Mesothelial cell of epicardium (in vitro differentiated cells): ENCODE data around the gene PIK3R6. TPM values are rescaled to one million over a fixed set of nuclear protein-coding genes. Genes with fewer than 3 reads are reported as not detected.
A peak's percentile ranks its signal among the peaks of the same experiment; 100 is the strongest.

ENCODE experiments used
- DNase-seq, 2 experiments: peaks; one replicate each; pipeline ENCODE4 v3.0.0; 2021; ENCODE audit warnings: low spot score in 2 of 2; ENCODE audit not compliant: unreplicated experiment in 2 of 2
- H3K27ac Mint-ChIP-seq: 2 replicates; pipeline ENCODE4 v1.8.0; 2021; ENCODE audit warnings: mixed read lengths
- H3K27me3 Mint-ChIP-seq: 2 replicates; pipeline ENCODE4 v1.8.0; 2021; ENCODE audit warnings: low read depth, mixed read lengths
- H3K36me3 Mint-ChIP-seq: 2 replicates; pipeline ENCODE4 v1.8.0; 2021; ENCODE audit warnings: mixed read lengths
- H3K4me1 Mint-ChIP-seq: 2 replicates; pipeline ENCODE4 v1.8.0; 2021; ENCODE audit warnings: mixed read lengths
- H3K4me3 Mint-ChIP-seq: 2 replicates; pipeline ENCODE4 v1.8.0; 2021; ENCODE audit warnings: mild to moderate bottlenecking, moderate library complexity, mixed read lengths
- H3K9me3 Mint-ChIP-seq: 2 replicates; pipeline ENCODE4 v1.8.0; 2021; ENCODE audit warnings: mixed read lengths
- CTCF ChIP-seq: fragments of 200-600 bp; sonication (generic); IDR thresholded peaks from one replicate; pipeline ENCODE4 v1.5.0; 2021; ENCODE audit warnings: antibody characterized with exemption; ENCODE audit not compliant: unreplicated experiment
- total RNA-seq: library from RNA; stranded (reverse); gene quantifications from 3 replicates; pipeline ENCODE4 v1.2.1, GENCODE V29; 2021

PIK3R6 gene
- total RNA-seq, 1 donor from 2014 or later = not detected

GRCh38 chr17:8793649-8794048 lies 73.8 kb downstream of the PIK3R6 start:
- peaks cover 2% of the 10 kb centered on the region for H3K4me1 Mint-ChIP-seq

DNA sequence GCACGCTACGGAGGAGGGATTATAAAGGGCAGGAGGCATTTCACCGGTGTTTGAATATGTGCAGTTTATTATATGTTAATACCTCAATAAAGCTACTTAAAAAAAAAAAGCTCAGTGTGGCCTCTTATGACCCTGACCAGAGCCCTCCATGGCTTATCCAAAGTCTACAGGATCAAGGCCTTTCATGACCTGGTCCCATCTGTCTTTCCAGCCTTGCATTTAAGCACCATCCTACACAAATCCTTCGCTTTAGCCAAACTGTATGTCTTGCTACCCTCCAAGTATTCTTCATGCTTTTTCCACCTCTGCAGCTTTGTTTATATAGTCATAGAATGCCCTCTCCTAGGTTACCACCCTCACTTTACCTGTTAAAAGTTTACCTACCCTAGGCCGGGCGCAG lies 74.8 kb downstream of the PIK3R6 start:
- H3K4me3 Mint-ChIP-seq = no peak overlapping the region
- peaks cover 8% of the 10 kb centered on the region for H3K27me3 Mint-ChIP-seq
- H3K36me3 Mint-ChIP-seq = peaks cover 3% of the 10 kb centered on the region
- no peak for TF ChIP-seq CTCF
- no peak for DNase-seq
- no peak overlapping the region for H3K27ac Mint-ChIP-seq
- peaks cover 8% of the 10 kb centered on the region for H3K9me3 Mint-ChIP-seq
- H3K4me1 Mint-ChIP-seq = no peaks in the 10 kb centered on the region

More at GRCh38 chr17:8793649-8794048, 73.8 kb downstream of the PIK3R6 start:
- no peak for DNase-seq
- H3K27ac Mint-ChIP-seq = no peak overlapping the region
- H3K27me3 Mint-ChIP-seq = peaks cover 18% of the 10 kb centered on the region
- H3K9me3 Mint-ChIP-seq = peaks cover 8% of the 10 kb centered on the region
- peaks cover 3% of the 10 kb centered on the region for H3K36me3 Mint-ChIP-seq
- TF ChIP-seq CTCF = no peak
- no peak overlapping the region for H3K4me3 Mint-ChIP-seq

DNA sequence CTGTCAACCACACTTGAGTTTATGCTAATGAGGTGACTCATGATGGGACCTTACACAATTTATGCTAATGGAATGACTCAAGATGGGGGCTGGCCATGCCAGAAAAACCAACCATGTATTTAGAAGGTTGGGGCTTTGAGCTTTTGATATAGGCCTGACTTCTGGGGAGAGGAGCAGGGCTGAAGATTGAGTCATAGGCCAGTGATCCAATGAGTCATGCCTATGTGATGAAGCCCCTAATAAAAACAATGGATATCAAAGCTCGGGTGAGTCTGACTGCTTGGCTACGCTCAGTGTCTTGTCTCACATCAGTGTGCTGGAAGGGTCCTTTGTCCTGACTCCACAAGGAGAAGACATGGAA lies 75.6 kb downstream of the PIK3R6 start:
- peaks cover 3% of the 10 kb centered on the region for H3K36me3 Mint-ChIP-seq
- peaks cover 8% of the 10 kb centered on the region for H3K9me3 Mint-ChIP-seq
- H3K27ac Mint-ChIP-seq = no peak overlapping the region
- no peak for DNase-seq
- H3K4me1 Mint-ChIP-seq = no peaks in the 10 kb centered on the region
- TF ChIP-seq CTCF = no peak
- H3K27me3 Mint-ChIP-seq = peaks cover 2% of the 10 kb centered on the region
- H3K4me3 Mint-ChIP-seq = no peak overlapping the region

DNA sequence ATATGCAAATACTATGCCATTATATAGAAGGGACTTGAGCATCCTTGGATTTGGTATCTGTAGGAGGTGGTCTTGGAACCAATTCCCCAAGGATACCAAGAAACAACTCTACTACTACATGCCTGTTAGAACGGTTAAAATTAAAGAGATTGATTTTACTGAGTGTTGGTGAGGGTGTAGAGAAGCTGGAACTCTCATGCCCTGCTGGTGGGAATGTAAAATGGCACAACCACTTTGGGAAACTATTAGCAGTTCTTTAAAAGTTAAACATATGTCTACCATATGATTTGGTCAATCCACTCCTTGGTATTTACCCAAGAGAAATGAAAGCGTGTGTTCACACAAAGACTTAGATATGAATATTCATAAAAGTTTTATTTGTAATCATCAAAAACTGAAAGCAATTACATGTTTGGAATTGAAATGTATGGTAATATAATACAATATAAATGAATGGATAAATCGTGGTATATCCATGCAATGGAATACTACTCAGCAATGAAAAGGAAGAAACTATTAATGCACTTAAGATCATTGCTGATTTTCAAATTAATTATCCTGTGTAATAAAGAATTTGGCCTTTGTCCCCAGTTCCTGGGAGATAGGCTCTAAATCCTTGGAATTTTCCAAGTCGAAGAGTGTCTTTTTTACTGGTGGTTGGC lies 76.1 kb downstream of the PIK3R6 start:
- Mint-ChIP-seq H3K27me3 (no peaks in the 10 kb centered on the region), H3K4me3 (no peak overlapping the region), H3K9me3 (peaks cover 8% of the 10 kb centered on the region), H3K4me1 (no peaks in the 10 kb centered on the region), H3K36me3 (peaks cover 3% of the 10 kb centered on the region), H3K27ac (no peak overlapping the region)
- TF ChIP-seq CTCF = peak; percentile 39
- no peak for DNase-seq

- no peak for TF ChIP-seq CTCF
- H3K27ac Mint-ChIP-seq = no peak overlapping the region
Observed at GRCh38 chr17:8789743-8790142, 77.7 kb downstream of the PIK3R6 start.

More at GRCh38 chr17:8789743-8790142, 77.7 kb downstream of the PIK3R6 start:
- H3K36me3 Mint-ChIP-seq = peaks cover 3% of the 10 kb centered on the region
- no peak for DNase-seq
- H3K4me3 Mint-ChIP-seq = no peak overlapping the region
- H3K27me3 Mint-ChIP-seq = no peaks in the 10 kb centered on the region
- H3K9me3 Mint-ChIP-seq = peaks cover 8% of the 10 kb centered on the region
- H3K4me1 Mint-ChIP-seq = no peaks in the 10 kb centered on the region
